ENCODE measurements around the gene NFASC. TPM values are rescaled to one million over a fixed set of nuclear protein-coding genes. Genes with fewer than 3 reads are reported as not detected.

Gene NFASC
- total and polyA plus RNA-seq, 9 of the 15 experiments (the other 6 are each of a cell fraction or from before 2014, with no cell fraction given) = 0.03 to 0.16 (median 0.06) TPM; not detected in 6

DNA sequence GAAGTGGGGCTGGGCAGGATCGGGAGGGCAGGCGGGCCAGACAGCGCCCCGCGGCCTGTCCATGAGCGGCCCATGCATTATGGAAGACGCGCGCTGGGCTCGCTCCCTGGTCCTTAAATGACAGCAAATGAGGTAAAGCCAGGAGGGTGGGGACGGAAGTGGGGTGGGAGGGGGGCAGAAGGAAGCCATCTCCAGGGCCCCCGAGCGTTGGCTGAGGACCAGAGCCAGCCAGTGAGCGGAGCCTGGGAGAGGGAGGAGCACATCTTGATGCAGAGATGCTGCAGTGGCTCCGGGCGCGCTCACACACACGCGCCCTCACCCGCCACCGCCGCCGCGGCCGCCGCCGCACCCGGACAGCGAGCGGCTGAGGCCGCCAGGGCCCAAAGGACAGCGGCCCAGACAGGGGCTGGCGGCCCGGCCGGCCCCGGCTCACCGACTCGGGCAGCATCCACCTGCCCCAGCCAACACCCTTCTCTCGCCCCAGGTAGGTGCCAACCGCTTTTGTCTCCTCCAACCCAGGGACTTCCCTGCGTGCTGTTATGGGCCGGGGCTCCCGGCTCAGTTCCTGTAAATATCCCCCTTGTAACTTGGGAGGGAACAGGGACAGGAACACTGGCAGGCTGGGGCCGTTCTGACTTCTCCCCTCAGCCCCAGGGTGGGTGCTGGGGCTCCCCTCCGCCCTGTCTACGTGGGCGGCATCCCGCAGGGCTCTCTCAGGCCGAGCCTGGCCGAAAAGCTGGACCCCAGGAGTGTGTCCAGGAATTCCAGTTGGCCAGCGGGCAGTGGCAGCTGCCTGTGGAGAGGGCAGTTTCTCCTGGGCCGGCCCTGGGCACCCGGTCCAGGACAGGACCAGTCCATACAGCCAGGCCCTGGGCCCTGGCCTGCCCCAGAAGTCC lies 172.5 kb downstream of the NFASC start, which contains the start of gene CNTN2:
Gene CNTN2, plus strand, starts transcription at position 302 of the 896 bp plus-strand sequence. CDS start 9,974 bp downstream, outside the sequence.
- H3K9me1 ChIP-seq (ENCODE audit: control insufficient read depth, insufficient read depth, low read length) = no peaks in the 10 kb centered on the region
- 2% methylated on average over 44 of the region's 53 CpGs for WGBS (ENCODE audit: insufficient coverage, low coverage, missing lambda C conversion rate)
- POLR2A ChIA-PET = interaction anchor here (0.6 kb wide), 2 partner anchors 190 to 245 kb away, joined by 3 read pairs; no protein-coding TSS in a partner anchor
- peaks cover 0 to 8% of the 10 kb centered on the region in 2 experiments; a peak in 1 of 5 replicates for H3K4me1 ChIP-seq (replicated peaks in 1 of 2; ENCODE audit: control insufficient read depth in 2 of 2, insufficient read depth in 2 of 2, low read length in 2 of 2)
- BruUV-seq (replicated peaks) = no TSS peak
- TF ChIP-seq NR2C1 (IDR thresholded peaks at IDR 0.05) (no peak), NR2C1 (tag; IDR thresholded peaks at IDR 0.05) (no peak), ZFP1 (CRISPR knock-in tag; IDR thresholded peaks at IDR 0.05) (no peak), STAT5A (IDR thresholded peaks at IDR 0.05; ENCODE audit: borderline replicate concordance, low read length) (no peak), CBX3 (IDR thresholded peaks at IDR 0.05; ENCODE audit: borderline replicate concordance in 1 of 2, low read length in 2 of 2) (no peak), PKNOX1 (IDR thresholded peaks at IDR 0.05) (no peak), DIDO1 (tag; IDR thresholded peaks at IDR 0.05; ENCODE audit: low read depth) (no peak), IRF2 (CRISPR knock-in tag; IDR thresholded peaks at IDR 0.05) (no peak)
- H3K9me3 ChIP-seq (replicated peaks; ENCODE audit: control insufficient read depth, insufficient read depth, low read depth, low read length) = no peaks in the 10 kb centered on the region
- no peaks in the 10 kb centered on the region for H3K36me3 ChIP-seq (ENCODE audit: control insufficient read depth, insufficient read depth, low read length)
- no peak within 1 kb of the TSS for H3K9ac ChIP-seq (ENCODE audit: insufficient read depth in 1 of 2, low read depth in 2 of 2, low read length in 2 of 2)
- intact Hi-C loops (cut with micrococcal nuclease) = no loop called here
- ATAC-seq (peak; percentile 43), FAIRE-seq (no peak), DNase-seq (ENCODE audit: extremely low read depth in 1 of 4, low spot score in 3 of 4) (peak in 3 of 4 experiments; percentile 12 to 29 (median 25))
- H2AFZ ChIP-seq (ENCODE audit: low read depth, low read length) = no peak within 1 kb of the TSS
- H3K27me3 ChIP-seq (ENCODE audit: control insufficient read depth in 2 of 2, insufficient read depth in 2 of 2, low read length in 2 of 2) = peaks cover 40 to 80% of the 10 kb centered on the region in 2 experiments; a peak in 4 of 5 replicates
- CTCF ChIA-PET (ENCODE audit: low intra/inter-chr PET ratio) = no interaction called here
- H3K4me3 ChIP-seq = no peak within 1 kb of the TSS
- H3K4me2 ChIP-seq (ENCODE audit: insufficient read depth, low read length) = no peak within 1 kb of the TSS
- H3K27ac ChIP-seq (ENCODE audit: extremely low read depth, low read depth, low read length) = no peak within 1 kb of the TSS
- peaks cover 26% of the 10 kb centered on the region; the same call in 1 of the 2 replicates for H4K20me1 ChIP-seq (replicated peaks; ENCODE audit: control insufficient read depth, insufficient read depth, low read length)
- no peaks in the 10 kb centered on the region for H3K79me2 ChIP-seq (ENCODE audit: control insufficient read depth, insufficient read depth, low read length)
- in situ Hi-C loops (cut with MboI) = no loop called here

Measured in K562 (cell line).